Thoracic aorta (tissue), 2 donors: ENCODE measurements around the gene HIGD2A. TPM values are rescaled to one million over a fixed set of nuclear protein-coding genes. Genes with fewer than 3 reads are reported as not detected.
"Not testable (repeated sequence)": the region's sequence is repeated elsewhere in the genome, so short reads cannot be mapped to it uniquely, and the experiment has no call there.

Experiments
- ATAC-seq: fragments of 150-250 bp; one replicate; pipeline ENCODE4 v1.8.0; 2017; ENCODE audit warnings: low read depth; ENCODE audit not compliant: insufficient number of reproducible peaks, low FRiP score
- DNase-seq: peaks from one replicate; pipeline ENCODE4 v3.0.0-alpha.2; 2020; ENCODE audit warnings: low spot score
- H3K27ac ChIP-seq, 2 donors: fragments of 200-600 bp; sonication (generic); 1 replicate in 1 of 2; 2 replicates in 1 of 2; pipeline ENCODE4 v1.5.1; 2016; ENCODE audit warnings: mild to moderate bottlenecking in 2 of 2, moderate library complexity in 2 of 2
- H3K27me3 ChIP-seq: fragments of 200-600 bp; sonication (generic); replicated peaks from 2 replicates; pipeline ENCODE4 v1.6.0; 2016; ENCODE audit warnings: mild to moderate bottlenecking; ENCODE audit not compliant: insufficient read depth
- H3K36me3 ChIP-seq: fragments of 200-600 bp; sonication (generic); one replicate; pipeline ENCODE4 v1.5.1; 2016
- H3K4me1 ChIP-seq, 2 donors: fragments of 200-600 bp; sonication (generic); 1 replicate in 1 of 2; 2 replicates in 1 of 2; pipeline versions ENCODE4 v1.5.1 to v1.6.0; 2016; ENCODE audit warnings: low read depth in 2 of 2, mild to moderate bottlenecking in 1 of 2; ENCODE audit not compliant: control insufficient read depth in 1 of 2
- H3K4me3 ChIP-seq: fragments of 200-600 bp; sonication (generic); 2 replicates; pipeline ENCODE4 v1.5.1; 2016; ENCODE audit warnings: mild to moderate bottlenecking
- H3K9me3 ChIP-seq: fragments of 200-600 bp; sonication (generic); 2 replicates; pipeline ENCODE4 v1.5.1; 2016
- CTCF ChIP-seq: fragments of 200-600 bp; sonication (generic); IDR thresholded peaks from one replicate; pipeline ENCODE4 v1.5.1; 2019; ENCODE audit warnings: antibody characterized with exemption
- total RNA-seq, 2 donors: library from RNA; depleted of rRNA; stranded (reverse); fragments of >200 nt; gene quantifications; one replicate each; pipeline versions ENCODE4 v1.1.0 to v1.2.3, GENCODE V29; 2016

The HIGD2A gene
- total RNA-seq, 2 donors from 2014 or later: 45.2 to 57.5 TPM

GRCh38 chr5:176406436-176407052, 18.0 kb downstream of the HIGD2A start:
- no peak for ATAC-seq
- no peak for DNase-seq
- H3K27me3 ChIP-seq: no peaks in the 10 kb centered on the region
- H3K27ac ChIP-seq: no peak overlapping the region
- H3K9me3 ChIP-seq: no peaks in the 10 kb centered on the region
- H3K4me1 ChIP-seq: peaks cover 0 to 6% of the 10 kb centered on the region in 2 donors
- no peak for TF ChIP-seq CTCF
- H3K4me3 ChIP-seq: no peak overlapping the region
- H3K36me3 ChIP-seq: peaks cover 18% of the 10 kb centered on the region

- H3K4me3 ChIP-seq: no peak overlapping the region
- peaks cover 18% of the 10 kb centered on the region for H3K36me3 ChIP-seq
- no peaks in the 10 kb centered on the region for H3K27me3 ChIP-seq
- H3K9me3 ChIP-seq: no peaks in the 10 kb centered on the region
- ATAC-seq (no peak), DNase-seq (no peak)
- TF ChIP-seq CTCF: no peak
- H3K4me1 ChIP-seq: peaks cover 0 to 10% of the 10 kb centered on the region in 2 donors
- no peak overlapping the region for H3K27ac ChIP-seq
Measured at GRCh38 chr5:176407456-176408251, 19.1 kb downstream of the HIGD2A start.

- not testable (repeated sequence) for ATAC-seq, H3K27ac ChIP-seq
Measured at GRCh38 chr5:176408252-176408573, 19.7 kb downstream of the HIGD2A start.

GRCh38 chr5:176408590-176408989, 20.0 kb downstream of the HIGD2A start:
- Histone ChIP-seq H3K36me3 (peaks cover 18% of the 10 kb centered on the region), H3K4me3 (no peak overlapping the region), H3K27ac (no peak overlapping the region), H3K4me1 (peaks cover 3 to 19% of the 10 kb centered on the region in 2 donors), H3K27me3 (no peaks in the 10 kb centered on the region), H3K9me3 (no peaks in the 10 kb centered on the region)
- DNase-seq: no peak
- ATAC-seq: no peak
- TF ChIP-seq CTCF: no peak

More at GRCh38 chr5:176408252-176408573, 19.7 kb downstream of the HIGD2A start:
- H3K4me3 ChIP-seq, H3K27me3 ChIP-seq, H3K9me3 ChIP-seq, DNase-seq: not testable (repeated sequence)
- Histone ChIP-seq H3K4me1 (peaks cover 0 to 15% of the 10 kb centered on the region in 2 donors), H3K36me3 (peaks cover 18% of the 10 kb centered on the region)

GRCh38 chr5:176409765-176410164, 21.2 kb downstream of the HIGD2A start:
- no peak for TF ChIP-seq CTCF
- no peak overlapping the region for H3K27ac ChIP-seq
- H3K9me3 ChIP-seq: no peaks in the 10 kb centered on the region
- DNase-seq (no peak), ATAC-seq (no peak)
- peaks cover 15 to 31% of the 10 kb centered on the region in 2 donors for H3K4me1 ChIP-seq
- no peaks in the 10 kb centered on the region for H3K27me3 ChIP-seq
- H3K36me3 ChIP-seq: peaks cover 18% of the 10 kb centered on the region
- no peak overlapping the region for H3K4me3 ChIP-seq
